SK-N-SH treated with all-trans-retinoic acid at 6 μM for 48 hours (cell line): Measurements from ENCODE around the gene TREH.
A peak's percentile ranks its signal among the peaks of the same experiment; 100 is the strongest.

Source experiments
- ATAC-seq: fragments of 200-7000 bp; cut with Tn5 transposase; 3 replicates; pipeline ENCODE4 v1.9.1; 2020; ENCODE audit warnings: mild to moderate bottlenecking, moderate library complexity
- ARNTL ChIP-seq: fragments of 450-650 bp; formaldehyde crosslinking; IDR thresholded peaks from 2 replicates; pipeline ENCODE4 v1.5.0; 2020; ENCODE audit warnings: low read depth, mild to moderate bottlenecking, moderate library complexity, borderline replicate concordance
- BACH2 ChIP-seq: fragments of 250-450 bp; sonication (Bioruptor Pico); IDR thresholded peaks from 2 replicates; pipeline ENCODE4 v1.9.0; 2021; ENCODE audit warnings: mild to moderate bottlenecking, borderline replicate concordance
- CREB5 ChIP-seq: fragments of 250-450 bp; sonication (Bioruptor Pico); IDR thresholded peaks from 2 replicates; pipeline ENCODE4 v1.5.1; 2020; ENCODE audit warnings: low read depth, mild to moderate bottlenecking, moderate library complexity
- CSDC2 ChIP-seq: fragments of 250-450 bp; sonication (Bioruptor Pico); IDR thresholded peaks from 2 replicates; pipeline ENCODE4 v1.5.0; 2020; ENCODE audit warnings: mild to moderate bottlenecking, moderate library complexity
- CSRNP3 ChIP-seq: fragments of 250-450 bp; sonication (Bioruptor Pico); IDR thresholded peaks from 2 replicates; pipeline ENCODE4 v1.5.1; 2021; ENCODE audit warnings: mild to moderate bottlenecking, moderate library complexity
- ESRRG ChIP-seq: fragments of 250-450 bp; sonication (Bioruptor Pico); IDR thresholded peaks from 2 replicates; pipeline ENCODE4 v1.6.1; 2021; ENCODE audit warnings: mild to moderate bottlenecking
- ISL1 ChIP-seq: fragments of 250-450 bp; sonication (Bioruptor Pico); IDR thresholded peaks from 2 replicates; pipeline ENCODE4 v2.1.2; 2022; ENCODE audit warnings: mild to moderate bottlenecking, moderate library complexity
- POU6F1 ChIP-seq: fragments of 250-450 bp; sonication (Bioruptor Pico); IDR thresholded peaks from 2 replicates; pipeline ENCODE4 v1.8.0; 2021; ENCODE audit warnings: low read depth, mild to moderate bottlenecking, moderate library complexity, borderline replicate concordance
- RARB ChIP-seq: fragments of 250-450 bp; sonication (Bioruptor Pico); IDR thresholded peaks from 2 replicates; pipeline ENCODE4 v1.8.0; 2021; ENCODE audit warnings: mild to moderate bottlenecking, moderate library complexity
- SNAI2 ChIP-seq: fragments of 250-450 bp; sonication (Bioruptor Pico); IDR thresholded peaks from 2 replicates; pipeline ENCODE4 v1.5.0; 2020; ENCODE audit warnings: mild to moderate bottlenecking, moderate library complexity
- TCF4 ChIP-seq: fragments of 250-450 bp; sonication (Bioruptor Pico); IDR thresholded peaks from 2 replicates; pipeline ENCODE4 v1.8.0; 2021; ENCODE audit warnings: mild to moderate bottlenecking, moderate library complexity, borderline replicate concordance
- TOX ChIP-seq: fragments of 250-450 bp; sonication (Bioruptor Pico); IDR thresholded peaks from 2 replicates; pipeline ENCODE4 v1.8.0; 2021; ENCODE audit warnings: mild to moderate bottlenecking, moderate library complexity, borderline replicate concordance
- ZC3H10 ChIP-seq: fragments of 250-450 bp; sonication (Bioruptor Pico); IDR thresholded peaks from 2 replicates; pipeline ENCODE4 v1.5.1; 2021; ENCODE audit warnings: mild to moderate bottlenecking, moderate library complexity
- ZFP3 ChIP-seq: fragments of 250-450 bp; sonication (Bioruptor Pico); IDR thresholded peaks from 2 replicates; pipeline ENCODE4 v1.5.0; 2020; ENCODE audit warnings: mild to moderate bottlenecking, moderate library complexity
- ZFP30 ChIP-seq: fragments of 450-650 bp; formaldehyde crosslinking; IDR thresholded peaks from 2 replicates; pipeline ENCODE4 v1.5.0; 2022; ENCODE audit warnings: mild to moderate bottlenecking, moderate library complexity
- ZNF565 ChIP-seq: fragments of 450-650 bp; formaldehyde crosslinking; conservative IDR thresholded peaks from 2 replicates; pipeline ENCODE4 v1.5.0; 2020; ENCODE audit warnings: low read depth, mild to moderate bottlenecking, moderate library complexity
- ZNF70 ChIP-seq: fragments of 450-650 bp; formaldehyde crosslinking; IDR thresholded peaks from 2 replicates; pipeline ENCODE4 v1.5.0; 2020; ENCODE audit warnings: mild to moderate bottlenecking, moderate library complexity
- ZNF8 ChIP-seq: fragments of 450-650 bp; formaldehyde crosslinking; IDR thresholded peaks from 2 replicates; pipeline ENCODE4 v1.5.0; 2020; ENCODE audit warnings: mild to moderate bottlenecking, moderate library complexity

TREH gene

GRCh38 chr11:118696673-118697226 is 17.3 kb upstream of the TREH start:
- no peak for TF ChIP-seq ZNF565 (CRISPR knock-in tag)
- no peak for TF ChIP-seq POU6F1 (CRISPR knock-in tag)
- TF ChIP-seq ZNF8 (CRISPR knock-in tag), result no peak
- no peak for TF ChIP-seq ZNF70 (CRISPR knock-in tag)
- TF ChIP-seq BACH2 (CRISPR knock-in tag), result no peak
- TF ChIP-seq ZFP3 (CRISPR knock-in tag), result no peak
- no peak for TF ChIP-seq CSDC2 (CRISPR knock-in tag)
- peak; percentile 35; the same call in 2 of the 3 replicates for ATAC-seq

DNA sequence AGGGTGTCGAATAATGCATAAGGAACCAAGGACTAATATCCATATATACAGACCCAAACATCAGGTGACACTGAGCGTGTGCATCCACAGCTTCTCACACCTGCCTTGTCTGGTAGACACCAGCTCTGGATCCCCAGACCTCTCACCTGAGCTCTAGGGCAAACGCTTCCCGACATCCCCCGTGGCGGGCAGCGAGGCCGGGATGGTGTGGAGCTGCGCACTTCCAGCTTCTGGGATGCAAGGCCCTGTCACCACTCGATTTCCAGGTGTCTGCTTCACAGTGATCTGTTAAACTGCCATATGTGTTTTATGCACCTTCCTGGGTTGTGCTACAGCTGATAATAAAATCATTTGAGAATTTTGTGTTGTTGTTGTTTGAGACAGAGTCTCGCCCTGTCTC is 15.3 kb upstream of the TREH start:
- no peak for TF ChIP-seq ISL1 (CRISPR knock-in tag)
- TF ChIP-seq ESRRG, result no peak
- no peak for TF ChIP-seq BACH2 (CRISPR knock-in tag)
- no peak for TF ChIP-seq CREB5 (CRISPR knock-in tag)
- no peak for TF ChIP-seq ZFP30 (CRISPR knock-in tag)
- TF ChIP-seq ZNF70 (CRISPR knock-in tag), result no peak
- no peak for TF ChIP-seq CSRNP3 (CRISPR knock-in tag)
- no peak for ATAC-seq

- no peak for ATAC-seq
- TF ChIP-seq BACH2 (CRISPR knock-in tag) (no peak), ESRRG (no peak), TOX (CRISPR knock-in tag) (no peak), ARNTL (CRISPR knock-in tag) (no peak), ZNF565 (CRISPR knock-in tag) (no peak), CSDC2 (CRISPR knock-in tag) (no peak), CREB5 (CRISPR knock-in tag) (no peak), TCF4 (CRISPR knock-in tag) (no peak), SNAI2 (CRISPR knock-in tag) (no peak), CSRNP3 (CRISPR knock-in tag) (no peak), ZC3H10 (CRISPR knock-in tag) (no peak), ZFP30 (CRISPR knock-in tag) (no peak)
- TF ChIP-seq, all 23 proteins: peak for 0
These were observed 14.7 kb upstream of the TREH start for GRCh38 chr11:118694185-118694584.

DNA sequence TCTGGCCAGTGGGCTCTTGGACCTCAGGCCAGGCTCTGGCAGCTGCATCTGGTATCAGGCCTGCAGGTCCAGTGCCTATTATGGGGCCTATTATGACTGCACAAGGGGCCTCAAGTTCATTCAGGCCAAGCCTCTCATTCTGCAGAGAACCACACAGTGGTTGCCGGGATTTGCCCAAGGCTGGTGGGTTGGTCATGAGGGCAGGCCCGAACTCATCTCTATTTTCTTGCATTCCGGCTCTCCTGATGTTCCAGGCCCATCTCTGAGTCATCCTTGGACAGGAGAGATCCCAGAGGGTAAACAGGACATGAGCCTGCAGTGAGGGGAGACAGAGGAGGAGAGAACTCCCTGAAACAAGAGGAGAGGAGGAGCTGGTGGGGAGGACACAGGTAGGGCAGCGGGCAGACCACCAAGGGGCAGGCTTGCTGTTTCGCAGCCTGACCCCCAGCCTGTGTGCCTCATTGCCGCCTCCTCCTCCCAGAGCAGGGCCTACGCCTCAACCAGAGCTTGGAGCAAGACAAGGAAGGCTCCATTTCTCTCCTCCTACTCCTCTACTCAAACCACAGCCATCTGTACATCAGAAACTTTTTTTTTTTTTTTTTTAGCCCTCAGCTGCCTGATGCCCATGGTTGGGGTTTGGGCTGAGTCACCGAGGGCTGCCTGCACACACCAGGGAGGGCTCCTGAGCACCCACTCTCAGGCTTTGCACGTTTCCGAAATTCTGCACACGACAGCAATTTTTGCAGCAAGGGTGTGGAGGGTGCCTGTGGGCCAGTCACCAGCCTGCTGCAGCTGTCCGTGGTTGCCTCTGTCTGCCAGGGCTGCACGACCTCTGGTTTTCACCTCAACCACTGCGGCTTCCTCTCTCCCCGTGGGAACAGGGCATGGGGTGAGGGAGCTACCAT is 12.7 kb upstream of the TREH start:
- ATAC-seq, result no peak
- TF ChIP-seq ZNF565 (CRISPR knock-in tag), result no peak
- no peak for TF ChIP-seq BACH2 (CRISPR knock-in tag)
- TF ChIP-seq ARNTL (CRISPR knock-in tag), result no peak
- no peak for TF ChIP-seq RARB
- no peak for TF ChIP-seq SNAI2 (CRISPR knock-in tag)
- no peak for TF ChIP-seq ZNF8 (CRISPR knock-in tag)
- no peak for TF ChIP-seq ISL1 (CRISPR knock-in tag)
